ENCODE measurements around the gene S1PR1.

The S1PR1 gene

DNA sequence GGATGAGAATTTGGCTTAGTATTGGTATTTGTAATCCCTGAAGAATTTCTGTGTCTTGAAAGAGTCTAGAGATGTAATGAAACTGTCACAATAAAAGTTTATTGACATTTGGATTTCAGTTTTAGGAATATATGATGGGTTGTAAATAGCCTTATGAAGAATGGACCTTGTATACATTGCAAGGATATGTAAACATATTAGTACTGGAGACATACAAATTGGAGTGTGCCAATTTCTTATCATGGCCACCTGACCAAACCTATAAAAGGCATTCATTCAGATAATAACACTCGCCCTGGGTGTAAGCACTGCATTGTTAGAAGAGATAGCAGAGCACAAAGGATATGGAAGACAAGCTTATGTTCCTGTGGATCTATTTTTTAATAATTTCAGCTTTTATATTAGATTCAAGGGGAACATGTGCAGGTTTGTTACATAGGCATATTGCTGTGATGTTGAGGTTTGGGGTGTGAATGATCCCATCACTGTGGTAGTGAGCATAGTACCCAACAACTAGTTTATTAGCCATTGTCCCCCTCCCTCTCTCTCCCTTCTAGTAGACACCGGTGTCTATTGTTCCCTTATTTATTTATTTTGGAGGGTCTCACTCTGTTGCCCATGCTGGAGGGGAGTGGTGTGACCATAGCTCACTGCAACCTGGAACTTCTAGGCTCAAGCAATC, 8.6 kb downstream of the S1PR1 start:
- DNase-seq (ENCODE audit: low read depth in 1 of 2, low spot score in 1 of 2) = no peak

DNA sequence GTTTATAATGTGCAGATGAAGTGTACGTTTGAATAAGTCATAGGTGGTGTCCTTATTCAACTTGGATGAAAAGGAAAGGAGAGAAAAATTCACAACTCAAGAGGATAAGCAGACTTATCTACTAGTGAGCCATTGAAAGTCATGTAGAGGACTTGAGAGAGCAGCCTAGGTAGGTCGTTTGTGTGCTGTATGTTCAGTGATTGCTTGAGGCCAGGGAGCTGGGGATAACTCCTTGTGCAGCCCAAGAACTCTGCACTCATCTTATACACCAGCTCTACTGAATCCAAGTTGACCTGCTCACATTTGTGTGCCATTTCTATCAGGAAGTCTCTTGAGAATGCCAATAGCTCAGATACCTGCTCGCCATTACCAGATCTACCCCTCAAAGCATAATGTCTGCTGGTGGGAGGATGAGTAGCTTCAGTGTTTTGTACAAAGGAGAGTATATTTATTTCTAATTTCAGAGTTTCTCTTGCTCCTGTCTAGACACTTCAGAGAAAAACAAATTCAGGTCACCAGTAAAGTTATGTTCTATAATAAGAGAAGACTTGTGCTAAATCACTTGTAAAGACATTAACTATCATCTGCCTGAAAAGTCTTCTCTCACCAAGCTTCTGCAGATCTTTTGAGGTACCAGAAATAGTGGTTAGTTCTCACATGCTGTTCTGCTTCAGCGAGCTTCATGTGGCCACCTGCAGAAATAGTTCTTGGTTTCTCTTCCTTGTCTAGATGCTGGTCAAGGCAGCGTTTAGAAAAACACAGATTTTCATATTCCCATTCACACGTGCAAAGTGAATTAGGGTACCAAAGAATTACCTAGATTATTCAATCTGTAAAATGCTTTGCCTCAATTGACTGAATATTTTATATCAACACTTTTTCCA, 10.8 kb downstream of the S1PR1 start:
- no peak for DNase-seq (ENCODE audit: low read depth in 1 of 2, low spot score in 1 of 2)

DNA sequence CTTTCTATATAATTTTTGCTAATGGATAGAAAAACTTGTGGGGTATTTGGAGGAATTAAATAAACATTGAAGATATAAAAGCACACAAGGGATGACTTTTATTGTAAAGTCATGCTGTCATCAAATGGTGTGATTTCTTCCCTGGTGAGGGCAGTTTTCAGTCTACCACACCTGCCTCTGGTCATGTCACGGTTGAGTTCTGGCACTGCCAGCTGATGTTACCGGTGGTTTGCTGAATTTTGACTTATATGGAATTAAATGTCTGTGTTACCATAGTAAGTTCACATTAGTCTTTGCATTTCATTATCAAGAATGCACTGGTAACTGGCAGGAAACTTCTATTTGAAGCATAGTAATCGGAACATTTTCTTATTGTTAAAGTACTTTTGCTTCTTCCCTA, 13.4 kb downstream of the S1PR1 start:
- DNase-seq (ENCODE audit: low read depth in 1 of 2, low spot score in 1 of 2) = no peak

DNA sequence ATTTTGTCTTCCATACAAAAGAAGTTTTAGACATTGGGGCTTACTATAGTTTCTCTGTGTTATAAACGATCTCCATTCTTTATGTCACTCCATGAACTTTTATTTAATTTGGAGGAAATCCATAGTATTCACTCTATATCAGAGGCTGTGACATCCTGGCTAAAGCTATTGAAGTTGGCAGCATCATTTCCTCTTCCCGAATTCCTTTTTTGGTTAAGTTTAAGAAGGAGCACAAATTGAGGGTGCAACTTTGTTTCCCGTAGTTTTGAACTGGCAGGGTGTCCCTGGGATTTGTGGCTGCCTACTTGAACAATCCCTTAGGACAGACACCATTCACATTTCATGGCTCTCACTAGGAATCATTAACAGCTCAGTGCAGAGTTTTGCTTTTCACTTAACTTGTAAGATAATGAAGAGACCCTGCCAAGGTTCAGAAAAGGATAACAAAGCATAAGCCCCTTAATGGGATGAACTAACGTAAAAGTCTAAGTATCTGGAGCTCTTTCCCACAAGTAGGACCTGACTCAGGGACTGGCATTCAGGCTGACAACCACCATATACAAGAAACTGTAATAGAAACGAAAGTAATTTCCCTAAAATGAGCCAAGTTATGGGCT, 13.9 kb downstream of the S1PR1 start:
- DNase-seq (ENCODE audit: low read depth in 1 of 2, low spot score in 1 of 2) = no peak

DNA sequence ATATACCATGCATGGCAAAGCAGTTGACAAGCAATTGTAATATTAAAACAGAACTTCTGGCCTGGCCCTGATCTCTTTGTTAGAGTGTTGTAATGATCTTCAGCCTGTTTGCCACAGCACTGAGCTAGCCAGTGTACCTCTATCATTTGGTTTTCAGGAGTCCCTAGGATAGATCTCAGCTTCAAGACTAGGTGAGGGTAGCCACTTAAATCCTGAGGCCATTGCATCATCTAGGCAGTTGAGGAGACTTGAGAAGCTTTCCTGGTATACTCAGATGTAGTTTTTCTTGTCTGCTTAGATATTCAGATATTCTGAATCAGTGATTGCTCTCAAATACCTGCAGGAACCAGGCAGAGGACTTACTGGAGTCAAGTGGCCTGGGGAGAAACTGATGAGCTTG, 14.7 kb downstream of the S1PR1 start:
- no peak for DNase-seq (ENCODE audit: low read depth in 1 of 2, low spot score in 1 of 2)

DNA sequence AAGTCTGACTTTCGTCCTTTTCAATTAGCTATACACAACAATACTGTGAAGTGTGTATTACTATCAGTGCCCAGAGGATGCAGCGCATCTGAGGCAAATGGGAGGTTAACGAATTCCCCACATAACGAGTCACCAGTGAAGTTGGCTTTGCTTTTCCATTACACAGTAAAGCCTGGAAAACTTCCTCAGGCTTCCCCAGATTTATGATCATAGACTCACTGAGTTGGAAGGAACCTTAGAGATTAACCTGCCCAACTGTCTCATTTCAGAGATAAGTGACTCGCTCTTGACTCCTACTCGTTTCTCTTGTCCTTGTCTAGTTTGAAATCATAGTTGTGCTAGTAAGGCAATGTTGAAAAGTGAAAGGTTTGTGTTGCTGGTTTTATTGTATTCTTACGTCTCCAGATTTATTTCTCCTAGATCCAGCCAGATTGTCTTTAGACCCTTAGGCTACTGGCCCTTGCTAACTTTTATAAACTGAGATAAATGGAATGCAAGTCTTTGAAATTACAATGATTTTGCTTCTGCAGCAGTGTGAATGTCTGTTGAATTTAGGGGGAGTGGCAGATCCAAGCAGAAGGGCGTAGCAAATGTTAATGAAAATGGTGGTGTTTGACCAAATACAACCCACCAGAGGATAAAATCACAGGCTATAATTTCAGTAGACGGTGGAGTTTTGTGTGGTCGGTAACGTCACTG, 17.3 kb downstream of the S1PR1 start:
- DNase-seq (ENCODE audit: low read depth in 1 of 2, low spot score in 1 of 2) = no peak

DNA sequence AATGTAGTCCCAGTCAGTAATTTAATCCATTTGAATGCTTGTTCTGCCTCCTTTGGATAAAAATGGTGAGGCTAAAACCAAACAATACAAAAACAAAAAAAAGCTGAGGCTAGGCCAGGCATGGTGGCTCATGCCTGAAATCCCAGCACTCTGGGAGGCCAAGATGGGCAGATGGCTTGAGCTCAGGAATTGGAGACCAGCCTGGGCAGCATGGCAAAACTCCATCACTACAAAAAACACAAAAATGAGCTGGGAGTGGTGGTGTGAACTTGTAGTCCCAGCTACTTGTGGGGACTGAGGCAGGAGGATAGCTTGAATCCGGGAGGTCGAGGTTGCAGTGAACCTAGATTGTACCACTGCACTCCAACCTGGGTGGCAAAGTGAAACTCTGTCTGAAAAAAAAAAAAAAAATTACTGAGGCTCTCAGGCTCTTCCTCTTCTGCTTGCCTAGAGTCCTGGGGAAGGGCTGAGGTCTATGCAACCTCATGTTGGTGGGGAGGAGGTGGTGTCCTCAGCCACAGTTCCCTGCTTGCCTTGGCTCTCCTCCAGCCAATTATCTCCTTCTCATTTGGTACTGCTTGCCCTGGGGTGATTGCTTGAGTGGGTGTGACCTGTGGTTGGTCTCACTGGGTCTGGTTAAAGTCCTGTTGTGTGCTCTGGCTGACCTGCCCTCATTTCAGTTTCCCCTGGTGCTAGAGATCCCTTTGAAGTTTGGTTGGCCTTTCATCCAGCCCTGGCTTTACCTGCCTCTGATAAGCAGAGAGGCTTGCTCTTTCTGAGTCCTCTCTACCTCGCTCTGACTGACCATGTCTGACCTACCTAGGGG, 20.9 kb downstream of the S1PR1 start:
- DNase-seq (ENCODE audit: low read depth in 1 of 2, low spot score in 1 of 2) = no peak

DNA sequence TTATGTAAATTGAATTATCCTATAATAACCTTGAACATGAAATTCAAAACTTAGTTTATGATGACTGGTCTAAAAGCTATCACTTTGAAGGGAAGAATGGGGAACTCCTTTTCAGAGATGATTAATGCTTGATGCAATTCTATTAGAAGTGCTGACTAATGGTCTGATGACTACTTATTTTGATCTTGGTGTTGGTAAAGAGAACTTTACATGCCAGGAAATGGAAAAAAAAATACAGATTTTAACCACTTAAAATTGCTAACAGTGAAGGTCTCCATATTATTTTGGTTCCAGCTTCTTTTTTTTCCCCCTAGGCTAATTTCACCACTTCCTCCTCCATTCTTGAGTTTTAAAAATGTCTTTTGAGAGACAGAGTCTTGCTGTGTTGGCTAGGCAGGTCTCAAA, 22.9 kb downstream of the S1PR1 start:
- no peak for DNase-seq (ENCODE audit: low read depth in 1 of 2, low spot score in 1 of 2)

DNA sequence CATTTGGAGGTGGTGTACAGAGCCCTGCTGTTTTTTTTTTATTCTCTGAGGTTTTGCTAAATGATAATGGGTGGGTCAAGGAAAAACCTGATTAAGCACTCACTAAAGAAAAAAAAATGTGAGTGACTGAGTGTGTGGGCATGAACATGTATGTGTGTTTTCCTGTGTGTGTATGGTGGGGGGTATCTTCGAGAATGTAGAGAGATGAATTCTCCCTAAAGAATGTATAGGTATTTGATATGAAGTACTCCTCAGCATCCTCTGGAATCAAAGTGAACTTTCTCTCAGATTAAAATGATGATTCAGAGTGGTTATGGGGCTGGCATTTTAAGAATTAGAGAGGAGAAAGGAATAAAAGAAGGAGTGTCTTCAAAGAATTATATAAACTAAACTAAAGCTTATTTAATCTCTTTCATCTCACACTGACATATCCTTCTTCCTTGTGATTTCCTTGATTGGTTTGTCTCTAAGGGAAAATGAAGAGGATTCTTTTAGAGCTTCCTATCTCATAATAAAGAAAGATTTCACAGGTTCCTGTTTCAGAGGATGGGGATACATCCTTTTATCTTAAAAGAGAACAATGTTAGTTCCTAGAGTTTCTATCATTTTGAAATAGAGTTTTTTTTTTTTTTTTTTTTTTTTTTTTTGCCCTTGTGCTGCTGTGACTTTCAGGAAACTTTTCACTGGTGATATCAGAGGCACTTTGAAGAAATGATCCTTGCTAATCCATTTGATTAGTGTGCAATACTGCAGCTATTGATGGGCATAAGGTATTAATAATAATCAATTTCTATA, 23.9 kb downstream of the S1PR1 start:
- DNase-seq (ENCODE audit: low read depth in 1 of 2, low spot score in 1 of 2) = no peak

DNA sequence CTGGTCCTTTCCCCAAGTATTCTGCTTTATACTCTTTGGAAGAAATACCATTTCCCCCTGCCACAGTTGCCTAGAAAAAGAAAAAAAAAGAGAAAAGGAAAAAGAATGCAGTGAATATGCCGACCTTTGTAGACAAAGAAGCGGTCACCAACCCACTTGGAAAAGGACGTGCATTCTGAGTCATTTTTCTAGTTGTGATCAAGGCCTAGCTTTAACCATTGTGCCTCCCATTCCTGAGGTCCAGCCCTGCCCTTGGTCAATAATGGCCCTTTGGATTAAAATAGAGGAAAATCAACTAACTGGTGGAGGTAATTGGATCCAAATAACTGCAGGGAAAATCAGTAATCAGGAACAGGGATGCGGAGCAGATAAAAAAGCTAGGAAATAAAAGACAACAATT, 24.8 kb downstream of the S1PR1 start:
- DNase-seq (ENCODE audit: low read depth in 1 of 2, low spot score in 1 of 2) = no peak

DNA sequence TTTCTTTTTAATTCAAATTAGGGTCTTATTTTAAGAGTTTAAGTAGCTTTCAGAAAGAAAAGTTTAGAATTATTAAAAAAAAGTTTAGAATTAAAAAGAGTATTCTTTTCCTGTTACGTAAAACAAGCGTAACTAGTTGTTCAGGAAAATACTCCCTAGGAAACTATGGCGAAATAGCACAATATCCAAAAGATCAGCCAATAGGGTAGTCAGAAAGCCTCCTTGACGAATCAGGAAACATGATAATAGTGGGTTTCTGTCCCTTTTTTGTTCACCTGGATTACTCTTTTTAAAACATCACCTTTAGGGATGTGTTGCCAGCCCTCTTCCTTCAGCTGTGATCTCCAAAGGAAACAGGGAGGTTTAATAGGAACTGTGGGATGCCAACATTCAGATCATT, 25.2 kb downstream of the S1PR1 start:
- DNase-seq (ENCODE audit: low read depth in 1 of 2, low spot score in 1 of 2) = no peak

DNA sequence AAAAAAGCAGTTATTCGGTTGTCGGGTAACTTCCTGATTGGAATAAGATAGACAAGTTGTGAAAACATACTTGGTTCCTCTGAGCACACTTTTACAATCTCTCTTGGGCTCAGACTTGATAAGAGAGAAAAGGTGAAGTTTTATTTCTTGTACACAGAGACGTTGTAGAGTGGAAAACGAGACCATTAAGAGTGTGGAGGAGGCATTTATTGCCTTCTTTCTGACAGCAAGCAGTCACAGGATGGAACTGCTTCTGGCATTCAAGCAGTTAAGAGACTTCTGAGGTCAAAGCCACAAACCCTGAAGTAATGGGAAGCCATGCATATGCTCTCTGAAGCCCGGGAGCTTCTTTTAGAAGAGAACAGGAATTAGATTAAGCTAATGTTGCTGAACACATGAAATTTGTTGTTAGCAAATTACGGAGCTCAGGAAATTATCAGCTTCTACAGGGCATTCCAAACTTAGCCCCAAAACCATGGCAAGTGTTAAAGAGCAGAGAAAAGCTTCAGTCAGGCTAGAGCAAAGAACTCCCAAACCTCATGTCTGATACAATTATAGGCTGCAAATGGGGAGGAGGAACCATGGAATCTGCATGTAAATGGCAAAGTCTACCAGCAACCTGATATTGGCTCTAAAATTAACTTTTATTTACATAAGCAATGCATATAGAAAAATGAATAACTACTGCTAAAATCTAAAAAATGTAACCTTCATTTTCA, 26.0 kb downstream of the S1PR1 start:
- no peak for DNase-seq (ENCODE audit: low read depth in 1 of 2, low spot score in 1 of 2)

DNA sequence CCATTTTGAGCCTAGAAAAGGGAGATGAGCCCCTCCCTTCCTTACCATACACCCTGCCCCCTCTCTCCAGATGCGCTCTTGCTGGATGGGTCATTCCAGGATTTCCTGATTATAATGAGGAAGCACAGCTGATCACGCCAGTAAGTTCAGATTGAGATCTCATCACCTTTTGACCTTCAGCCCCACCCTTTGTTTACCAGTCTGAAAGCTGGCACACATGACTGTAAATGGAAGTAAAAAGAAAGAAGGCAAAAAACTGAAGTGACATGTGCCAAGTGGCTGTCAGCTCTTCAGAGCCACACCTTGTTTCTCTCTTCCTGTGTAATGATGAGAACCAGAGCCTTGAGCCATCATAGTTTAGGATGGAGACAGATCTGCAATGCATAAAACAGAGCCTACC, 27.9 kb downstream of the S1PR1 start:
- no peak for DNase-seq (ENCODE audit: low read depth in 1 of 2, low spot score in 1 of 2)

DNA sequence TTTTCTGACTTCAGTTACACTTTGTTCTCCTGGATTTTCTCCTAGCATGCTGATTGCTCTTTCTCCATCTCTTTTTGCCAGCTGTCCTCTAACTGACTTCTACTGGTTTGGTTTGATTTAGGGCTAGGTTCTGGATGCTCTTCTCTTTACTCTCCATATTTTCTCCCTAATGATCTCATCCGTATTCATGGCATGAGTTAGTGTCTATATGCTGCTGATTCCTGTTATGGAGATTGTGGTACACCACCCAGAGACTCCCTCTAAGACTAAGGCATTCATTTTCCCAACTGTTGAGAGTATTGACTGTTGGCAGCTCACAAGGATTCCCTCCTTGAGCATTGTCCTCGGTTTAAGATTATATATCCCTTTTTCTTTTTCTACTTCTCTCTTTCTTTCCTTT, 28.9 kb downstream of the S1PR1 start:
- no peak for DNase-seq (ENCODE audit: low read depth in 1 of 2, low spot score in 1 of 2)

DNA sequence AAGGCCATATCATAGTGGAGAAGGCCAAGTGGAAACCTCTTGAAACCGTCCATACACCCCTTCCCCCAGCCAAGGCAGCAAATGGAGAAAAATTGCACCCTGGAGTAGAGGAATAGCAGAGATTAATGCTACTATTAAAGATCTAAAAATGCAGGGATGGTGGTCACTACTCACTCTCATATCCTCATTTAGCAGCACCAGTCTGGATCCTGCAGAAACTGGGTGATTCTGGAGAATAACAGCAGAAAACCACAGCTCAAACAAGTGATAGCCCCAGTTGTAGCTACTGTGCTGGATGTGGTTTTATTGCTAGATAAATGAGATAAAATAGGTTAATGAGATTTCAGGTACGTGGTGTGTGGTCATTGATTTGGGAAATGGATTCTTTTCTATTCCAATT, 30.3 kb downstream of the S1PR1 start:
- DNase-seq (ENCODE audit: low read depth in 1 of 2, low spot score in 1 of 2) = no peak

DNA sequence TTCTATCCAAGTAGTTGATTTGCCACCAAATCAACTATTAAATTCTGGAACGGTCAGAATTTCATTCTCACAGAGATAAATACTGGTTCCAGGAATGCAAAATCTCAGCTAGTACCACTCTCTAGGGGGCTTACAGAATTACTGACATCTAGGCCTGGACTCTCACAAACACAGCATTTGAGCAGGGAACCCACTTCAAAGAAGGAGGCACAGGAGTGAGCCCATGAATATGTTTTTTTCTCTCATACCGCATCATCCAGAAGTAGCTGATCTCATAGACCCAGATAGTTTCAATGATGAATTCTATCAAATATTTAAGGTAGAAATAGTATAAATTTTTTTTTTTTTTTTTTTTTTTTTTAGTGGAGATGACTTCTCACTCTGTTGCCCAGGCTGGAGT, 32.1 kb downstream of the S1PR1 start:
- no peak for DNase-seq (ENCODE audit: low read depth in 1 of 2, low spot score in 1 of 2)

DNA sequence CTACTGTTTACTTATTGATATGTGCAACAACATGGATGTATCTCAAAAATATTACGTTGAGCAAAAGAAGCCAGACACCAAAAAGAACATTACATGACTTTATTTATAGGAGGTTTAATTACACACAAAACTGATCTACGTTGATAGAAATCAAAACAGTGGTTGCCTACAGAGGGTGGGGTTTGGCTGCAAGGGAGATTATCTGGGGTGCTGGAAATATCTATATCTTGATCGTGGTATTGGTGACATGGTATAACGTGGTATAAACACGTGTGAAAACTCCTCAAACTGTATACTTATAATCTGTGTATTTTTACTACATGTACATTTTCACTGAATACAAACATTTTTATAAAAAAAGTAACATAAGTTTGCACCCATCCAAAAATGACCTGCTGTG, 38.9 kb downstream of the S1PR1 start:
- DNase-seq (ENCODE audit: low read depth in 1 of 2, low spot score in 1 of 2) = no peak

DNA sequence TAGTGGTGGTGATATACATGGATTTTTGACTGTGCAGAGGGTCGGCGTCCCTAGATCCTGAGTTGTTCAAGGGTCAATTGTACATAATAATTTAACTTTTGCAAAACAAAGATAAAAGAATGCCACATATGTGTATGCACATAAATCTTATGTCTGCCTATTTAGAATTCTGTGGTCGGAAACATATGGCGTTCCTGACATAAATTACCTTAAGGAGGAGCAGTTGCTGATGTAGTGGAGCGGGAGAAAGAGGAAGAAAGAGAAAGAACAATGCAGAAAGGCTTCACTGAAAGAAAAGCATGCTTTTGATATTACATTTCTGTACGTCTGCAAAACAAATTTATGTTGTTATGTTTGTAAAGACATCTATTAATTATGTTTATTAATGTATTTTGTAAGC, 40.0 kb downstream of the S1PR1 start:
- no peak for DNase-seq (ENCODE audit: low read depth in 1 of 2, low spot score in 1 of 2)

DNA sequence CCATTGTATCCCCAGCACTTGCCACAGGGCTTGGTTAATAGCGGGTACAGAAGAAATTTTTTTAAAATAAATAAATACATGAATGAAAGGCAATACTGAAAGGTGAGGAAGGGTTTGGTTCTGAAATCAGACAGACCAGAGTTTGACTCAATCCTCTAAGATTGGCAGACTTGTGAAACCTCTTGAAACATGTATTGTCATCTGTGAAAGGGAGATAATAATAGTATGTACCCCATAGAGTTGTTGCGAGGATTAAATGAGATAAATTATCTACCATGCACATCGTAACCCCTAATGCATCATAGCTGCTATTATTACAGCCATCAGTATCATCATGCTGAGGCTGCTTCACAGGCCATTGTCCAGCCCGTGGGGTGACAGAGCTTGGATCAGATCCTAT, 41.4 kb downstream of the S1PR1 start:
- no peak for DNase-seq (ENCODE audit: low read depth in 1 of 2, low spot score in 1 of 2)

All from activated T-helper 1 cell treated with anti-CD3 and anti-CD28 coated beads, Interleukin-2, amount 50 U/mL, for 16 hours (primary cell).